ENCODE results near the gene MAPK10. TPM values are rescaled to one million over a fixed set of nuclear protein-coding genes. Genes with fewer than 3 reads are reported as not detected.

MAPK10 gene
- total RNA-seq, 1 donor from 2014 or later, result 92.6 TPM

DNA sequence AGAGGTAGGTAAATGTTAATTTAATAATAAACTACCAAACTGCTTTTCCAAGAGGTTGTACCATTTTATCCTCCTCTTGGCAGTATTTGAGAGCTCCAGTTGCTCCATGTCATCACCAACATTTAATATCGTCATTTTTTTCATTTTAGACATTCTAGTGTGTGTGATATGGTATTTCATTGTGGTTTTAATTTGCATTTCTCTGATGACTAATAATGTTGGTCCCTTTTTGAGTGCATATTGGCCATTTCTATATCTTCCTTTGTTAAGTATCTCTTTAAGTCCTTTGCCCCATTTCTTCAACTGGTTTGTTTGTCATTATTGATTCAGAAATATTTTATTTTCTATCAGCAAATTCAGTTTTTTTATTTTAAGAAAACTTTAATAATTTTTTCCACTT, 88.8 kb downstream of the MAPK10 start:
- no peak for DNase-seq
- Mint-ChIP-seq H3K27me3 (ENCODE audit: unreplicated experiment) (no peaks in the 10 kb centered on the region), H3K27ac (ENCODE audit: unreplicated experiment) (no peak overlapping the region), H3K36me3 (ENCODE audit: unreplicated experiment) (no peaks in the 10 kb centered on the region), H3K4me3 (ENCODE audit: unreplicated experiment) (no peak overlapping the region), H3K9me3 (ENCODE audit: unreplicated experiment) (no peaks in the 10 kb centered on the region), H3K4me1 (ENCODE audit: low read depth, unreplicated experiment) (no peaks in the 10 kb centered on the region)
- TF ChIP-seq, protein P1, sequence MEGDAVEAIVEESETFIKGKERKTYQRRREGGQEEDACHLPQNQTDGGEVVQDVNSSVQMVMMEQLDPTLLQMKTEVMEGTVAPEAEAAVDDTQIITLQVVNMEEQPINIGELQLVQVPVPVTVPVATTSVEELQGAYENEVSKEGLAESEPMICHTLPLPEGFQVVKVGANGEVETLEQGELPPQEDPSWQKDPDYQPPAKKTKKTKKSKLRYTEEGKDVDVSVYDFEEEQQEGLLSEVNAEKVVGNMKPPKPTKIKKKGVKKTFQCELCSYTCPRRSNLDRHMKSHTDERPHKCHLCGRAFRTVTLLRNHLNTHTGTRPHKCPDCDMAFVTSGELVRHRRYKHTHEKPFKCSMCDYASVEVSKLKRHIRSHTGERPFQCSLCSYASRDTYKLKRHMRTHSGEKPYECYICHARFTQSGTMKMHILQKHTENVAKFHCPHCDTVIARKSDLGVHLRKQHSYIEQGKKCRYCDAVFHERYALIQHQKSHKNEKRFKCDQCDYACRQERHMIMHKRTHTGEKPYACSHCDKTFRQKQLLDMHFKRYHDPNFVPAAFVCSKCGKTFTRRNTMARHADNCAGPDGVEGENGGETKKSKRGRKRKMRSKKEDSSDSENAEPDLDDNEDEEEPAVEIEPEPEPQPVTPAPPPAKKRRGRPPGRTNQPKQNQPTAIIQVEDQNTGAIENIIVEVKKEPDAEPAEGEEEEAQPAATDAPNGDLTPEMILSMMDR (IDR thresholded peaks at IDR 0.05; ENCODE audit: partially characterized antibody, unreplicated experiment), result no peak

DNA sequence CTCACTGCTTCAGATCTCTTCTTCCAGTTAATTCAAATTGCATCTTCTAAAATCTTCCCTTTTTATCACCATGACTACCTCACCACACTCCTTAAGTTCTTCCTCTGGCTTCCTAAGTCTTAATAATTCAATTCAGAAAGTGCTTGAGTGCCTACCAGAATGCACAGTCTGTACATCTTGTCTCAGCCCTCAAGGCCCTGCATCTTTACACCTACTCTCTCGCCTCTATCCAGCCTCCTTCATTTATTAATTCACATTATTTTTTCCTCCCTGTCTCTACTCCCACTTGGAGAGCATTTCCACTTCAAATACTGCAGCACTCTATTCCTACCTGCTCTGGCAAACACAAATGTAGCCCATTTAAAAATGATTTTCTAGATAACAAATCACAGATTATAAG, 90.5 kb downstream of the MAPK10 start:
- H3K27ac Mint-ChIP-seq (ENCODE audit: unreplicated experiment), result no peak overlapping the region
- no peaks in the 10 kb centered on the region for H3K9me3 Mint-ChIP-seq (ENCODE audit: unreplicated experiment)
- DNase-seq, result no peak
- H3K36me3 Mint-ChIP-seq (ENCODE audit: unreplicated experiment), result no peaks in the 10 kb centered on the region
- TF ChIP-seq, protein P1 (IDR thresholded peaks at IDR 0.05; ENCODE audit: partially characterized antibody, unreplicated experiment), result no peak
- no peak overlapping the region for H3K4me3 Mint-ChIP-seq (ENCODE audit: unreplicated experiment)
- no peaks in the 10 kb centered on the region for H3K4me1 Mint-ChIP-seq (ENCODE audit: low read depth, unreplicated experiment)
- H3K27me3 Mint-ChIP-seq (ENCODE audit: unreplicated experiment), result no peaks in the 10 kb centered on the region

DNA sequence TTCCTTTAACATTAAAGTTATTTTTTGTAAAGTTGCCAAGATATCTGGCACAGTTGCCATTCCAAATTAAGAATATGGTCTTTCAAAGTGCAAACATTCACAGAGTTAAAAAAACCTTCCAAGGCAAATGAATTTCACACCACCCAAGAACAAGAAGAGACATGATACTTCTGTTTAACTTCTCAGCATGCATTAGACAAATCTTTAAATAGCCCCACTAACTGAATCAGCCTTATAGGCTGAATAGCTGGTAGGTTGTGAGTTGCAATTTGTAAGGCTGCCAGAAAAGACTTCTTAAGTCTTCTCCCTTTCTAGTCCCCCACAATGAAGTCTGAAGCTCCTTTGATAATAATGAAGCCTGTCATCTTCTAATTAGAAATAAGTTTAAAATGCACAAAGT, 95.6 kb downstream of the MAPK10 start:
- Mint-ChIP-seq H3K27ac (ENCODE audit: unreplicated experiment) (no peak overlapping the region), H3K36me3 (ENCODE audit: unreplicated experiment) (no peaks in the 10 kb centered on the region), H3K4me3 (ENCODE audit: unreplicated experiment) (no peak overlapping the region), H3K27me3 (ENCODE audit: unreplicated experiment) (no peaks in the 10 kb centered on the region), H3K9me3 (ENCODE audit: unreplicated experiment) (no peaks in the 10 kb centered on the region), H3K4me1 (ENCODE audit: low read depth, unreplicated experiment) (peaks cover 2% of the 10 kb centered on the region)
- no peak for DNase-seq
- TF ChIP-seq, protein P1 (IDR thresholded peaks at IDR 0.05; ENCODE audit: partially characterized antibody, unreplicated experiment), result no peak

DNA sequence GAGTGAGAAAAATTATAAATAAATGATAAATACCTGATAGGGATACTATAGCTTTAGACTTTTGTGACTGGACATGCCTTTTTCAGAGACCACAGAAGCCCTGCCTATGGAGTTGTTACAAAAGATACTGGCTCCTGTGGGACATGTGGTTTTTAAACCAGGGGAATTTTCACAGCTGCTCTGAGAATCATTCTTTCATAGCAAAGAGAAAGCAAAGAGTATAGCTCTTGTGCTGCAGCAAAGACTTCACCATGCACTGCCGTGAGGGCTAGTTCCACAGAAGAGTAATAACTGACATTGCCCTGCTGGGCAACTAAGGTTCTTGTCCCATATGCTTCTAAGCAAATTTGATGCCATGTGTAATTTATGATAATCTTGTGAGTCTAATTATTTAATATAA, 98.2 kb downstream of the MAPK10 start:
- Mint-ChIP-seq H3K27me3 (ENCODE audit: unreplicated experiment) (no peaks in the 10 kb centered on the region), H3K27ac (ENCODE audit: unreplicated experiment) (no peak overlapping the region), H3K9me3 (ENCODE audit: unreplicated experiment) (no peaks in the 10 kb centered on the region), H3K36me3 (ENCODE audit: unreplicated experiment) (no peaks in the 10 kb centered on the region), H3K4me1 (ENCODE audit: low read depth, unreplicated experiment) (peaks cover 2% of the 10 kb centered on the region), H3K4me3 (ENCODE audit: unreplicated experiment) (no peak overlapping the region)
- TF ChIP-seq, protein P1 (IDR thresholded peaks at IDR 0.05; ENCODE audit: partially characterized antibody, unreplicated experiment), result no peak
- DNase-seq, result no peak

DNA sequence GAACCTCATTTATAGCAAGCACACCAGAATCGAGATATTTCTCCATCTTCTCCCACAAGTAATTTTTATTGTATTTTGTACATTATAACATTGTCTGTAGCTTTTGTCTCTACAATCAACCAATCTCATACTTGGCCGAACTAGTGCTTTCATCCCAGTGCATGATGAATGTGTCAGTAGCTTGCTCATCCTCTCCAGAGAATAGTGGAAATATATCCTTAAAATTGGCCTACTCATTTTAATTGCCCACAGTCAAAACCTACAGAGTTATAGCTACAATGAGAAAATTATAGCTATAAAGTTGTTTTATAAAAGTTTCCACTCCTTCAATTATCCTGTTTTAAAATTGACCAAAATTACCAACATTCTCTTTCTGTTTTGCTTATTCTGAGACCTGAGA, 103.8 kb downstream of the MAPK10 start:
- Mint-ChIP-seq H3K4me1 (ENCODE audit: low read depth, unreplicated experiment) (no peaks in the 10 kb centered on the region), H3K27me3 (ENCODE audit: unreplicated experiment) (no peaks in the 10 kb centered on the region), H3K27ac (ENCODE audit: unreplicated experiment) (no peak overlapping the region), H3K9me3 (ENCODE audit: unreplicated experiment) (no peaks in the 10 kb centered on the region), H3K36me3 (ENCODE audit: unreplicated experiment) (no peaks in the 10 kb centered on the region), H3K4me3 (ENCODE audit: unreplicated experiment) (no peak overlapping the region)
- TF ChIP-seq, protein P1 (IDR thresholded peaks at IDR 0.05; ENCODE audit: partially characterized antibody, unreplicated experiment), result no peak
- DNase-seq, result no peak

Data from glutamatergic neuron (in vitro differentiated cells).